Upper lobe of left lung (tissue), 4 donors: ENCODE data around the gene IPMK.

Experiments
- EP300 ChIP-seq, 4 donors: sonication (generic); formaldehyde crosslinking; IDR thresholded peaks; one replicate each; pipeline ENCODE4 v1.5.1; 2017; ENCODE audit warnings: antibody characterized with exemption in 4 of 4, control low read depth in 2 of 4
- POLR2A ChIP-seq, 4 donors: fragments of 450-650 bp; IDR thresholded peaks; one replicate each; pipeline ENCODE4 v1.5.1; 2016 to 2017; ENCODE audit warnings: antibody characterized with exemption in 4 of 4, mild to moderate bottlenecking in 2 of 4
- POLR2AphosphoS5 ChIP-seq, 2 donors: sonication (generic); formaldehyde crosslinking; IDR thresholded peaks; one replicate each; pipeline ENCODE4 v1.5.1; 2017; ENCODE audit warnings: antibody characterized with exemption in 2 of 2
- TF ChIP-seq, protein P1 (sequence below), 6 experiments: fragments of 450-650 bp in 4 of 6; fragments of 200-600 bp in 2 of 6; sonication (generic) in 2 of 6; IDR thresholded peaks; one replicate each; pipeline ENCODE4 v1.5.1; 2016 to 2019; ENCODE audit warnings: antibody characterized with exemption in 6 of 6

DNA sequence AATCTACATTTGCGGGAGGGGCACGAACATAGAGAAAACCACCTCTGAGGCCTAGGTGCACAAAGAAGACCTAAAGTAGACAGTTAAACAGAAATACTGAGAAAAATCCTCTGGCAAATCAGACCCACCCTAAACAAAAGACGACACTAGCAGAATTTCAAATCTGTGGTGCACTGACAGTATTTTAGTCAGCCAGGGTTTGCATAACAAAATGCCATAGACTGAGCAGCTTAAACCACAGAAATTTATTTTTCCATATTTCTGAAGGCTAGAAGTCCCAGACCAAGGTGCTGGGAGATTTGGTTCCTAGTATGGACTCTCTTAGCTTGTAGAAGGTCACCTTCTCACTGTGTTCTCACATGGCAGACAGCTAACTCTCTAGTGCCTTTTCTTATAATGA is 26.3 kb downstream of the IPMK start:
- TF ChIP-seq POLR2AphosphoS5 (IDR thresholded peaks at IDR 0.05) (no peak), EP300 (IDR thresholded peaks at IDR 0.05) (no peak), POLR2A (IDR thresholded peaks at IDR 0.05) (no peak)
- TF ChIP-seq, protein P1, sequence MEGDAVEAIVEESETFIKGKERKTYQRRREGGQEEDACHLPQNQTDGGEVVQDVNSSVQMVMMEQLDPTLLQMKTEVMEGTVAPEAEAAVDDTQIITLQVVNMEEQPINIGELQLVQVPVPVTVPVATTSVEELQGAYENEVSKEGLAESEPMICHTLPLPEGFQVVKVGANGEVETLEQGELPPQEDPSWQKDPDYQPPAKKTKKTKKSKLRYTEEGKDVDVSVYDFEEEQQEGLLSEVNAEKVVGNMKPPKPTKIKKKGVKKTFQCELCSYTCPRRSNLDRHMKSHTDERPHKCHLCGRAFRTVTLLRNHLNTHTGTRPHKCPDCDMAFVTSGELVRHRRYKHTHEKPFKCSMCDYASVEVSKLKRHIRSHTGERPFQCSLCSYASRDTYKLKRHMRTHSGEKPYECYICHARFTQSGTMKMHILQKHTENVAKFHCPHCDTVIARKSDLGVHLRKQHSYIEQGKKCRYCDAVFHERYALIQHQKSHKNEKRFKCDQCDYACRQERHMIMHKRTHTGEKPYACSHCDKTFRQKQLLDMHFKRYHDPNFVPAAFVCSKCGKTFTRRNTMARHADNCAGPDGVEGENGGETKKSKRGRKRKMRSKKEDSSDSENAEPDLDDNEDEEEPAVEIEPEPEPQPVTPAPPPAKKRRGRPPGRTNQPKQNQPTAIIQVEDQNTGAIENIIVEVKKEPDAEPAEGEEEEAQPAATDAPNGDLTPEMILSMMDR (IDR thresholded peaks at IDR 0.05): no peak
